Measurements from ENCODE around the gene LRMDA.

The LRMDA gene

GRCh38 chr10:76337641-76338040 lies 906.2 kb downstream of the LRMDA start:
- H3K4me1 ChIP-seq (ENCODE audit: control insufficient read depth, insufficient read depth, low read length): peaks cover 11% of the 10 kb centered on the region
- no peak overlapping the region for H3K27ac ChIP-seq (ENCODE audit: low read depth, low read length)
- H3K9ac ChIP-seq (ENCODE audit: low read length): no peak overlapping the region
- H3K4me3 ChIP-seq (ENCODE audit: low read depth, low read length): no peak overlapping the region
- H3K9me3 ChIP-seq (ENCODE audit: control insufficient read depth, insufficient read depth, low read depth, low read length): no peaks in the 10 kb centered on the region
- no peaks in the 10 kb centered on the region for H3K36me3 ChIP-seq (ENCODE audit: control insufficient read depth, insufficient read depth, low read length)
- H3K27me3 ChIP-seq (ENCODE audit: control insufficient read depth, insufficient read depth, low read length): no peaks in the 10 kb centered on the region

- Histone ChIP-seq H3K4me3 (ENCODE audit: low read depth, low read length) (no peak overlapping the region), H3K27ac (ENCODE audit: low read depth, low read length) (no peak overlapping the region), H3K9ac (ENCODE audit: low read length) (no peak overlapping the region), H3K4me1 (ENCODE audit: control insufficient read depth, insufficient read depth, low read length) (peaks cover 11% of the 10 kb centered on the region), H3K27me3 (ENCODE audit: control insufficient read depth, insufficient read depth, low read length) (no peaks in the 10 kb centered on the region), H3K36me3 (ENCODE audit: control insufficient read depth, insufficient read depth, low read length) (no peaks in the 10 kb centered on the region), H3K9me3 (ENCODE audit: control insufficient read depth, insufficient read depth, low read depth, low read length) (no peaks in the 10 kb centered on the region)
Measured at GRCh38 chr10:76338187-76338586, 906.8 kb downstream of the LRMDA start.

DNA sequence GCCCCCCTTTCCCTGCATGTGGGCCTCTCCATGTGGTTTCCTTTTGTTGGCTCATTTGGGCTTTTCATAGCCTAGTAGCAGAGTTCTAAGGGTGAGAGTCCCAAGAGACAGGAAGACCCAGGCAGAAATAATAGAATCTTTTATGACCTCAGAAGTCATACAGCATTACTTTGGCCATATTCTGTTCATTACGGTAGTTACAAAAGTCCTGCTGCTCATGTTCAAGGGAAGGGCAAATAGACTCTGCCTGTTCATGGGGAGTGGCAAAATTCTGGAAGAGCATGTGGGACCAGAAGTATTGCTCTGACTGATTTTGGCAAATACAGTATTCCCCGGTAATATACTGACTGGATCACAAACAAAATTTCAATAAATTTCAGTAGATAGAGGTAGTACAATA lies 910.3 kb downstream of the LRMDA start:
- Histone ChIP-seq H3K4me1 (ENCODE audit: control insufficient read depth, insufficient read depth, low read length) (no peaks in the 10 kb centered on the region), H3K27ac (ENCODE audit: low read depth, low read length) (no peak overlapping the region), H3K36me3 (ENCODE audit: control insufficient read depth, insufficient read depth, low read length) (no peaks in the 10 kb centered on the region), H3K27me3 (ENCODE audit: control insufficient read depth, insufficient read depth, low read length) (no peaks in the 10 kb centered on the region), H3K9me3 (ENCODE audit: control insufficient read depth, insufficient read depth, low read depth, low read length) (no peaks in the 10 kb centered on the region), H3K4me3 (ENCODE audit: low read depth, low read length) (no peak overlapping the region), H3K9ac (ENCODE audit: low read length) (no peak overlapping the region)

- no peak overlapping the region for H3K9ac ChIP-seq (ENCODE audit: low read length)
- no peaks in the 10 kb centered on the region for H3K36me3 ChIP-seq (ENCODE audit: control insufficient read depth, insufficient read depth, low read length)
- no peaks in the 10 kb centered on the region for H3K9me3 ChIP-seq (ENCODE audit: control insufficient read depth, insufficient read depth, low read depth, low read length)
- H3K4me3 ChIP-seq (ENCODE audit: low read depth, low read length): no peak overlapping the region
- no peaks in the 10 kb centered on the region for H3K27me3 ChIP-seq (ENCODE audit: control insufficient read depth, insufficient read depth, low read length)
- no peaks in the 10 kb centered on the region for H3K4me1 ChIP-seq (ENCODE audit: control insufficient read depth, insufficient read depth, low read length)
- no peak overlapping the region for H3K27ac ChIP-seq (ENCODE audit: low read depth, low read length)
Measured at GRCh38 chr10:76342996-76343395, 911.6 kb downstream of the LRMDA start.

DNA sequence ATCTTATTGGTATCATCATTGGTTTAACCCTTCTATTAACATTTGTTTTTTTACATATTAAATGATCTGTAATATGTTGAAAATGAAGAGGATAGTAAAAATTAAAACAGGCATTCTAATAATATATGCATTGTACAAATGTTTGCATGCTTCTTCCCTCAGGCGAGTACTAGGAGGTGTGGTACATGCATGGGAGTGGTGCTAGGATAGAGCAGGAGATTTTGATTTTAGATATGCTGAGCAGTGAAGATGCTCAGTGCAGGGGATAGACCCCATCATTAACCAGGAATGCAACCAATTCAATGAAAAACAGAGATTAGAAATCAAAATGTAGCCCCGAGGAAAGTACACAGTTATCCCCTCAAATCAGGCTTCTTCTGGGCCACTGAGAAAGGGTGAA lies 916.4 kb downstream of the LRMDA start:
- H3K4me3 ChIP-seq (ENCODE audit: low read depth, low read length): no peak overlapping the region
- H3K4me1 ChIP-seq (ENCODE audit: control insufficient read depth, insufficient read depth, low read length): no peaks in the 10 kb centered on the region
- no peak overlapping the region for H3K9ac ChIP-seq (ENCODE audit: low read length)
- H3K36me3 ChIP-seq (ENCODE audit: control insufficient read depth, insufficient read depth, low read length): no peaks in the 10 kb centered on the region
- no peaks in the 10 kb centered on the region for H3K27me3 ChIP-seq (ENCODE audit: control insufficient read depth, insufficient read depth, low read length)
- H3K27ac ChIP-seq (ENCODE audit: low read depth, low read length): no peak overlapping the region
- no peaks in the 10 kb centered on the region for H3K9me3 ChIP-seq (ENCODE audit: control insufficient read depth, insufficient read depth, low read depth, low read length)

GRCh38 chr10:76350583-76350982 lies 919.2 kb downstream of the LRMDA start:
- H3K4me3 ChIP-seq (ENCODE audit: low read depth, low read length): no peak overlapping the region
- no peaks in the 10 kb centered on the region for H3K36me3 ChIP-seq (ENCODE audit: control insufficient read depth, insufficient read depth, low read length)
- H3K27me3 ChIP-seq (ENCODE audit: control insufficient read depth, insufficient read depth, low read length): no peaks in the 10 kb centered on the region
- H3K4me1 ChIP-seq (ENCODE audit: control insufficient read depth, insufficient read depth, low read length): no peaks in the 10 kb centered on the region
- no peaks in the 10 kb centered on the region for H3K9me3 ChIP-seq (ENCODE audit: control insufficient read depth, insufficient read depth, low read depth, low read length)
- H3K9ac ChIP-seq (ENCODE audit: low read length): no peak overlapping the region
- no peak overlapping the region for H3K27ac ChIP-seq (ENCODE audit: low read depth, low read length)

DNA sequence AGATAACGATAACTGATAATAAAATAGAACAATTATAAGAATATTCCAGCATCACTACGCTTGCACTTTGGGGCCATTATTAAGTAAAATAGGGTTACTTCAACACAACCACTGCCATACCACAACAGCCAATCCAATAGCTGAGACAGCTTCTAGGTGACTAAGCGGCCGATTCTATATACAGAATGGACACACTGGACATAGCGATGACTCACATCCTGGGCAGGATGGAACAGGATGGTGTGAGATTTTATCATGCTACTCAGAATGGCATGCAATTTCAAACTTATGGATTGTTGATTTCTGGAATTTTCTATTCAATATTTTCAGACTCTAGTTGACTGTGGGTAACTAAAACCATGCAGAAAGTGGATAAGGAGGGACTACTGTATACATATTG lies 920.9 kb downstream of the LRMDA start:
- Histone ChIP-seq H3K27ac (ENCODE audit: low read depth, low read length) (no peak overlapping the region), H3K9ac (ENCODE audit: low read length) (no peak overlapping the region), H3K27me3 (ENCODE audit: control insufficient read depth, insufficient read depth, low read length) (no peaks in the 10 kb centered on the region)

DNA sequence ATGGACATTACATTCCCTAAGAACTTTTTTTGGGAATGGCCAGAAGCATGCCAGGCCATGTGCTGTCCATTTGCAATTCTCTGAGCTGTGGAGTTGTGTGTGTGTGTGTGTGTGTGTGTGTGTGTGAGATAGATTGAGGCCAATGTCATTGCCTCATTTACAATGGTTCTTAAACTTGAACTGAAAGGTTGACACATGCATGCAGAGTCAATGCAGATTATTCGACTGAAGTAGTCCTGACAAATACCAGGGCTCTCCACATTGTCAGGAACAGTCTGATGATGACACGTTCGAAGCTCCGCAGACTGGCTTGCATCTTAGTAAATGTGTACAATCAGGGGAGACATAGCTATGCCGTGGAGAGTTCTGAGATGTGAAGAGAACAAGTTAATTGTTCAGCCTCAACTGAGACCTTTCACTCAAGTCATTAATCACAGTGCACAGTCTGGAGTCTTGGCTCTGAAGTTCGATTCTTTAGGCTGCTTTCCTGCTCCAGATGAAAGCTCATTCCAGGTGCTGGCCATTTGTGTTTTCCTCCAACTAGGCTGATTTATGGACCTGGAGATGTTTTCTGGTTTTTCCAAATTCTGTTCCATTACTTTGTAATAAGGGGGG lies 921.9 kb downstream of the LRMDA start:
- Histone ChIP-seq H3K4me1 (ENCODE audit: control insufficient read depth, insufficient read depth, low read length) (no peaks in the 10 kb centered on the region), H3K9me3 (ENCODE audit: control insufficient read depth, insufficient read depth, low read depth, low read length) (no peaks in the 10 kb centered on the region), H3K4me3 (ENCODE audit: low read depth, low read length) (no peak overlapping the region), H3K27ac (ENCODE audit: low read depth, low read length) (no peak overlapping the region), H3K27me3 (ENCODE audit: control insufficient read depth, insufficient read depth, low read length) (no peaks in the 10 kb centered on the region), H3K9ac (ENCODE audit: low read length) (no peak overlapping the region), H3K36me3 (ENCODE audit: control insufficient read depth, insufficient read depth, low read length) (no peaks in the 10 kb centered on the region)

More for the DNA sequence above, 920.9 kb downstream of the LRMDA start:
- Histone ChIP-seq H3K4me3 (ENCODE audit: low read depth, low read length) (no peak overlapping the region), H3K4me1 (ENCODE audit: control insufficient read depth, insufficient read depth, low read length) (no peaks in the 10 kb centered on the region), H3K9me3 (ENCODE audit: control insufficient read depth, insufficient read depth, low read depth, low read length) (no peaks in the 10 kb centered on the region), H3K36me3 (ENCODE audit: control insufficient read depth, insufficient read depth, low read length) (no peaks in the 10 kb centered on the region)

DNA sequence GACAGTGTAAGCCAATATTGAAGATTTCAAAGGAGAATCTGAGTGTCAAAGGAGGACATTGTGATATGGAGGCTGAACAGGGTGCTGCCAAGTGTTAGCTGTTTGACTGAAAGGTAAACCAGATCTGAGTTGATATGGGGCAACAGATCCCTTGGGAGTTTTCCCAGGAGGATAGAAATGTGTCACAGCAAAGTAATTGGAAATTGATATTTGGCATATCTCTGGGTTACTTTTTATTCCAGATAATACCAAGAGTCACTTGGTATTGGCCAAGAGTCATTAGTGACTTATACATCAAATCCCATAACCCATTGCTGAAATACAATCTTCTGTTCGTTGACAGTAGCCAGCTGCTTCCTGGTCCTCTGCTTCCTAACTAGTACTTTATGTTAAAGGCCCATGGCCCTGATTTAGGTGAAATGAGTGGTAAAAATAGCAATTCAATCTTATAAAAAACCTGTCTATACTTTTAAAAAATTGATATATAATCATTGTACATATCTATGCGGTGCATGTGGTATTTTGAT lies 922.9 kb downstream of the LRMDA start:
- H3K27me3 ChIP-seq (ENCODE audit: control insufficient read depth, insufficient read depth, low read length): no peaks in the 10 kb centered on the region
- no peak overlapping the region for H3K27ac ChIP-seq (ENCODE audit: low read depth, low read length)
- no peak overlapping the region for H3K9ac ChIP-seq (ENCODE audit: low read length)
- H3K4me1 ChIP-seq (ENCODE audit: control insufficient read depth, insufficient read depth, low read length): no peaks in the 10 kb centered on the region
- no peaks in the 10 kb centered on the region for H3K36me3 ChIP-seq (ENCODE audit: control insufficient read depth, insufficient read depth, low read length)
- no peak overlapping the region for H3K4me3 ChIP-seq (ENCODE audit: low read depth, low read length)
- H3K9me3 ChIP-seq (ENCODE audit: control insufficient read depth, insufficient read depth, low read depth, low read length): no peaks in the 10 kb centered on the region

GRCh38 chr10:76354921-76355320 lies 923.5 kb downstream of the LRMDA start:
- no peak overlapping the region for H3K27ac ChIP-seq (ENCODE audit: low read depth, low read length)

DNA sequence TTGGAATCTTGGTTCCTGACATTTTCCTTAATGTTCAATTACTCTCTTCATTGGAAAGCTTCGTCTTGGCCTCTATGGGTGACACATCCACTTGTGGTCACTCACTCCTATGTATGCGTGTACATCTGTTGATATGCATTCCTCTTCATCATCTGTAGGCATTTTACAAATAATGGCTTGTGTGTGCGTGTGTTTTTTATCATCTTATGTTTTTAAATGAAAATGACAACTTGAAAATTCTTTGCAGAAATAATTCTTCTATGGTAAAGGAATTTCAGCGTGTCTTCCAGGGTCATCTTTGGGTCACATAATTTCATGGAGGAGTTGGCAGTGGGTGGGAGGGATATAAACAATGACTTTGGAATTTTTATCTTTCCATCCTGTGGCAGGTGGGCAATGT lies 925.1 kb downstream of the LRMDA start:
- H3K9ac ChIP-seq (ENCODE audit: low read length): no peak overlapping the region
- H3K4me1 ChIP-seq (ENCODE audit: control insufficient read depth, insufficient read depth, low read length): no peaks in the 10 kb centered on the region
- H3K27me3 ChIP-seq (ENCODE audit: control insufficient read depth, insufficient read depth, low read length): no peaks in the 10 kb centered on the region

More at GRCh38 chr10:76354921-76355320, 923.5 kb downstream of the LRMDA start:
- Histone ChIP-seq H3K9ac (ENCODE audit: low read length) (no peak overlapping the region), H3K36me3 (ENCODE audit: control insufficient read depth, insufficient read depth, low read length) (no peaks in the 10 kb centered on the region), H3K27me3 (ENCODE audit: control insufficient read depth, insufficient read depth, low read length) (no peaks in the 10 kb centered on the region), H3K4me3 (ENCODE audit: low read depth, low read length) (no peak overlapping the region), H3K4me1 (ENCODE audit: control insufficient read depth, insufficient read depth, low read length) (no peaks in the 10 kb centered on the region), H3K9me3 (ENCODE audit: control insufficient read depth, insufficient read depth, low read depth, low read length) (no peaks in the 10 kb centered on the region)

More for the DNA sequence above, 925.1 kb downstream of the LRMDA start:
- H3K36me3 ChIP-seq (ENCODE audit: control insufficient read depth, insufficient read depth, low read length): no peaks in the 10 kb centered on the region
- H3K4me3 ChIP-seq (ENCODE audit: low read depth, low read length): no peak overlapping the region
- no peak overlapping the region for H3K27ac ChIP-seq (ENCODE audit: low read depth, low read length)
- H3K9me3 ChIP-seq (ENCODE audit: control insufficient read depth, insufficient read depth, low read depth, low read length): no peaks in the 10 kb centered on the region

Measured in HUES6 (cell line).